B cell (primary cell): ENCODE data around the gene VSTM2A. TPM values are rescaled to one million over a fixed set of nuclear protein-coding genes. Genes with fewer than 3 reads are reported as not detected.
"Not testable (repeated sequence)": the region's sequence is repeated elsewhere in the genome, so short reads cannot be mapped to it uniquely, and the experiment has no call there.

Source experiments
- ATAC-seq: fragments of 200-7000 bp; cut with Tn5 transposase; one replicate; pipeline ENCODE4 v1.10.0; 2021; ENCODE audit warnings: low read depth, mild to moderate bottlenecking, moderate number of reproducible peaks, moderate library complexity
- CTCF ChIA-PET: fragments of 350-600 bp; sonication (Branson Sonifier 250); formaldehyde crosslinking; loops from one replicate; lab custom pipeline; 2021; ENCODE audit warnings: antibody characterized with exemption, inconsistent platforms; lab: Charles Lee
- POLR2A ChIA-PET: fragments of 350-600 bp; sonication (Branson Sonifier 250); formaldehyde crosslinking; loops from one replicate; lab custom pipeline; 2021; ENCODE audit warnings: antibody characterized with exemption; lab: Charles Lee
- DNase-seq: peaks from one replicate; pipeline ENCODE4 v3.0.0; 2013
- H2AFZ ChIP-seq: 2 replicates; pipeline ENCODE4 v1.6.1; 2012; ENCODE audit warnings: mild to moderate bottlenecking, low read depth, low read length; ENCODE audit not compliant: insufficient read depth, poor library complexity, severe bottlenecking
- H3K27ac ChIP-seq, 2 donors: 1 replicate in 1 of 2; 2 replicates in 1 of 2; pipeline ENCODE4 v1.5.1; 2012 to 2013; ENCODE audit warnings: low read length in 2 of 2, mild to moderate bottlenecking in 2 of 2, moderate library complexity in 1 of 2
- H3K27me3 ChIP-seq, 4 experiments: fragments of 200-600 bp in 1 of 4; sonication (generic) in 1 of 4; replicated peaks in 1 of 4; 1 replicate in 2 of 4; 2 replicates in 2 of 4; pipeline versions ENCODE4 v1.6.1 to v1.7.0; 2013 to 2016; ENCODE audit warnings: low read length in 3 of 4, mild to moderate bottlenecking in 2 of 4, mixed read lengths in 1 of 4, moderate library complexity in 1 of 4; ENCODE audit not compliant: insufficient read depth in 4 of 4, control insufficient read depth in 3 of 4; ENCODE audit errors: control extremely low read depth in 1 of 4
- H3K36me3 ChIP-seq, 2 experiments: replicated peaks in 1 of 2; 1 replicate in 1 of 2; 2 replicates in 1 of 2; pipeline versions ENCODE4 v1.6.1 to v1.7.1; 2013; ENCODE audit warnings: low read length in 1 of 2; ENCODE audit not compliant: insufficient read depth in 2 of 2, control insufficient read depth in 1 of 2; ENCODE audit errors: control extremely low read depth in 1 of 2, extremely low read depth in 1 of 2
- H3K4me1 ChIP-seq, 2 donors: fragments of 200-600 bp in 1 of 2; sonication (generic) in 1 of 2; 1 replicate in 1 of 2; 2 replicates in 1 of 2; pipeline versions ENCODE4 v1.5.1 to v1.6.1; 2013 to 2017; ENCODE audit warnings: low read length in 2 of 2; ENCODE audit not compliant: control insufficient read depth in 2 of 2, insufficient read depth in 2 of 2
- H3K4me2 ChIP-seq: replicated peaks from 2 replicates; pipeline ENCODE3; 2012; ENCODE audit warnings: mild to moderate bottlenecking, low read depth, low read length; ENCODE audit not compliant: poor library complexity, severe bottlenecking
- H3K4me3 ChIP-seq, 5 experiments: fragments of 200-600 bp in 1 of 5; sonication (generic) in 1 of 5; 1 replicate in 3 of 5; 2 replicates in 2 of 5; pipeline versions ENCODE4 v1.5.1 to v1.7.0; 2011 to 2016; ENCODE audit warnings: low read length in 4 of 5, mild to moderate bottlenecking in 4 of 5, low read depth in 2 of 5, control low read depth in 1 of 5, moderate library complexity in 1 of 5; ENCODE audit not compliant: insufficient read depth in 1 of 5; ENCODE audit errors: control extremely low read depth in 1 of 5, extremely low read depth in 1 of 5
- H3K79me2 ChIP-seq: fragments of 200-600 bp; sonication (generic); one replicate; pipeline ENCODE4 v1.6.0; 2016; ENCODE audit warnings: low read length; ENCODE audit not compliant: control insufficient read depth, insufficient read depth
- H3K9ac ChIP-seq: fragments of 200-600 bp; sonication (generic); 2 replicates; pipeline ENCODE4 v1.6.1; 2017; ENCODE audit warnings: mild to moderate bottlenecking, low read length, moderate library complexity
- H3K9me3 ChIP-seq, 3 donors: one replicate each; pipeline versions ENCODE4 v1.6.1 to v1.7.1; 2013; ENCODE audit warnings: low read length in 2 of 3; ENCODE audit not compliant: control insufficient read depth in 2 of 3, insufficient read depth in 1 of 3; ENCODE audit errors: control extremely low read depth in 1 of 3
- H4K20me1 ChIP-seq: 2 replicates; pipeline ENCODE4 v1.6.0; 2012; ENCODE audit warnings: mild to moderate bottlenecking, low read length; ENCODE audit not compliant: insufficient read depth, control insufficient read depth, poor library complexity, severe bottlenecking
- H3K27ac Mint-ChIP-seq: one replicate; pipeline ENCODE4 v1.8.0; 2021; ENCODE audit warnings: mixed read lengths
- H3K27me3 Mint-ChIP-seq: one replicate; pipeline ENCODE4 v1.8.0; 2021; ENCODE audit warnings: mixed read lengths
- H3K4me1 Mint-ChIP-seq: one replicate; pipeline ENCODE4 v1.8.0; 2021; ENCODE audit warnings: mixed read lengths
- H3K4me3 Mint-ChIP-seq: one replicate; pipeline ENCODE4 v1.8.0; 2021; ENCODE audit warnings: mixed read lengths
- H3K9me3 Mint-ChIP-seq: one replicate; pipeline ENCODE4 v1.8.0; 2022; ENCODE audit warnings: mixed read lengths; ENCODE audit not compliant: insufficient read depth
- CTCF ChIP-seq: fragments of 200-600 bp; IDR thresholded peaks from one replicate; pipeline ENCODE4 v1.8.0; 2022; ENCODE audit warnings: antibody characterized with exemption, mild to moderate bottlenecking
- EZH2 ChIP-seq: IDR thresholded peaks from 2 replicates; pipeline ENCODE4 v1.6.1; 2012; ENCODE audit warnings: borderline replicate concordance, low read depth, mild to moderate bottlenecking, moderate library complexity, low read length; ENCODE audit not compliant: insufficient read depth, poor library complexity, severe bottlenecking
- WGBS: methylation state at CpG from one replicate; pipeline ENCODE4 v1.1.5; 2013; ENCODE audit warnings: missing lambda C conversion rate; ENCODE audit not compliant: insufficient coverage; 5-methylcytosine and 5-hydroxymethylcytosine counted together
- intact Hi-C: fragments of 100-400 bp; cut with micrococcal nuclease; formaldehyde crosslinking; loops from one replicate; pipeline ENCODE4 v1.10.0; 2022
- polyA minus RNA-seq: library from RNA; depleted of rRNA, polyadenylated mRNA; stranded (reverse); fragments of >200 nt; gene quantifications from 2 replicates; pipeline ENCODE4 v1.2.3, GENCODE V29; 2012
- polyA plus RNA-seq: library from polyadenylated mRNA; depleted of rRNA; stranded (reverse); fragments of >200 nt; gene quantifications from 2 replicates; pipeline ENCODE4 v1.2.3, GENCODE V29; 2012
- total RNA-seq, 2 donors: library from RNA; stranded (reverse); fragments of 120-200 nt in 1 of 2; gene quantifications; 1 replicate in 1 of 2; 2 replicates in 1 of 2; pipeline versions ENCODE4 v1.2.3 to v1.2.4, GENCODE V29; 2013 to 2022

Gene VSTM2A
- total RNA-seq (not detected in 2 replicates), polyA plus RNA-seq (not detected in 2 replicates), polyA minus RNA-seq (not detected in 2 replicates)
- total RNA-seq (2013), result not detected

GRCh38 chr7:54541669-54542625 lies at the start of gene VSTM2A:
TSS of gene VSTM2A (plus strand) at chr7:54542375. CDS start at chr7:54542731, 356 bp downstream.
- Mint-ChIP-seq H3K4me3 (no peak within 1 kb of the TSS), H3K27ac (no peak within 1 kb of the TSS), H3K4me1 (no peaks in the 10 kb centered on the region), H3K27me3 (peaks cover 29% of the 10 kb centered on the region), H3K9me3 (peaks cover 2% of the 10 kb centered on the region)
- Histone ChIP-seq H3K27me3 (peaks cover 0 to 30% (median 11%) of the 10 kb centered on the region in 4 experiments), H3K4me3 (no peak within 1 kb of the TSS), H3K9ac (no peak within 1 kb of the TSS), H3K27ac (no peak within 1 kb of the TSS), H4K20me1 (no peaks in the 10 kb centered on the region), H3K9me3 (peaks cover 0 to 13% (median 0%) of the 10 kb centered on the region in 3 donors), H2AFZ (no peak within 1 kb of the TSS), H3K36me3 (no peaks in the 10 kb centered on the region), H3K4me1 (no peaks in the 10 kb centered on the region), H3K4me2 (no peak within 1 kb of the TSS), H3K79me2 (no peaks in the 10 kb centered on the region)
- 9% methylated on average over 52 of the region's 64 CpGs for WGBS
- intact Hi-C loops, result no loop called here
- CTCF ChIA-PET, result no interaction called here
- TF ChIP-seq CTCF (no peak), EZH2 (no peak)
- no peak for DNase-seq
- POLR2A ChIA-PET, result no interaction called here
- ATAC-seq, result no peak

GRCh38 chr7:54504531-54504930 lies 37.6 kb upstream of the VSTM2A start:
- H3K9ac ChIP-seq, intact Hi-C loops, H3K4me3 ChIP-seq, H3K27me3 ChIP-seq, H3K4me3 Mint-ChIP-seq, H3K9me3 Mint-ChIP-seq, H3K27ac Mint-ChIP-seq, H3K27ac ChIP-seq, H3K4me2 ChIP-seq, ATAC-seq, DNase-seq, H3K36me3 ChIP-seq, H3K9me3 ChIP-seq, CTCF ChIA-PET, H3K4me1 ChIP-seq, H3K27me3 Mint-ChIP-seq, H4K20me1 ChIP-seq, H2AFZ ChIP-seq, H3K79me2 ChIP-seq, POLR2A ChIA-PET, H3K4me1 Mint-ChIP-seq: not testable (repeated sequence)
- WGBS, result no CpG with 5 or more reads among the region's 12 CpGs
